ENCODE results near the gene SLC9A3.

SLC9A3 gene

DNA sequence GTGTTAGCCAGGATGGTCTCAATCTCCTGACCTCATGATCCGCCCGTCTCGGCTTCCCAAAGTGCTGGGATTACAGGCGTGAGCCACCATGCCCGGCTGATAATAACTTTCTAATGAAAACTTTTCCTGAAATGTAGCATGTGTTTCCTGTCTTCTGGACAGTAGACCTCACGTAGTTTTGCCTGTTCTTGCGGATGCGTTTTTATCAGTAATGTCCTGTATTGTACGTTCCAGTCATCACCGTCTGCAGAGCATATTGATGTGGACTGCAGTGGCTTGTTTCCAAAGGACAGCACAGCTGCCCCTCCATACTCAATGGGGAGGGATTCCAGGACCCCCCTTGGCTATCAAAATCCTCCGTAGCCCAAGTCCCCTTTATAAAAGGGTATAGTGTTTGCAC, 68.4 kb downstream of the SLC9A3 start:
- Histone ChIP-seq H3K27ac (ENCODE audit: low read length) (no peak overlapping the region), H3K9ac (ENCODE audit: low read length) (no peak overlapping the region), H3K27me3 (ENCODE audit: control insufficient read depth, insufficient read depth, low read length) (no peaks in the 10 kb centered on the region), H3K4me1 (ENCODE audit: control insufficient read depth, low read depth, low read length) (no peaks in the 10 kb centered on the region), H3K36me3 (ENCODE audit: control insufficient read depth, low read depth, low read length) (peaks cover 47% of the 10 kb centered on the region), H3K4me3 (ENCODE audit: low read length) (no peak overlapping the region), H3K9me3 (ENCODE audit: control insufficient read depth, low read depth, low read length) (peaks cover 5% of the 10 kb centered on the region)

DNA sequence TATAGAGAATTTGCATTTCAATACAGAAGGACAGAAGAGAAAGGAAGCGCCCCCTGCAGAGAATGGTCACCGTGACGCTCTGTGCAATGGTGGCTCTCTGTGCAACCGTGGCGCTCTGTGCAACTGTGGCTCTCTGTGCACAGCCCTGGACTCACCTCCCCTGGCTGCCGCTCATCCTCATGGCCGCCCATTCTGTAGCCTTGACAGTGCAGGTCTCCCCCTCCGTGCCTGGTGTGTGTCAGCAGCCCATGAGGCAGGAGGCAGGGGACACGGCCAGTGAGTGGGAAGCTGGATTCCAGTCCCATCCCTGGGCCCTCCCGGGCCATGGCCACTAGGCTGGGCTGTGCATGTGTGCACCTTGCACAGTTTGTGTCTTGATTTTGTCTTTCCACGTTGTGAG, 69.3 kb downstream of the SLC9A3 start:
- Histone ChIP-seq H3K4me3 (ENCODE audit: low read length) (no peak overlapping the region), H3K27me3 (ENCODE audit: control insufficient read depth, insufficient read depth, low read length) (no peaks in the 10 kb centered on the region), H3K27ac (ENCODE audit: low read length) (no peak overlapping the region), H3K4me1 (ENCODE audit: control insufficient read depth, low read depth, low read length) (no peaks in the 10 kb centered on the region), H3K36me3 (ENCODE audit: control insufficient read depth, low read depth, low read length) (peaks cover 46% of the 10 kb centered on the region), H3K9ac (ENCODE audit: low read length) (no peak overlapping the region), H3K9me3 (ENCODE audit: control insufficient read depth, low read depth, low read length) (peaks cover 5% of the 10 kb centered on the region)

DNA sequence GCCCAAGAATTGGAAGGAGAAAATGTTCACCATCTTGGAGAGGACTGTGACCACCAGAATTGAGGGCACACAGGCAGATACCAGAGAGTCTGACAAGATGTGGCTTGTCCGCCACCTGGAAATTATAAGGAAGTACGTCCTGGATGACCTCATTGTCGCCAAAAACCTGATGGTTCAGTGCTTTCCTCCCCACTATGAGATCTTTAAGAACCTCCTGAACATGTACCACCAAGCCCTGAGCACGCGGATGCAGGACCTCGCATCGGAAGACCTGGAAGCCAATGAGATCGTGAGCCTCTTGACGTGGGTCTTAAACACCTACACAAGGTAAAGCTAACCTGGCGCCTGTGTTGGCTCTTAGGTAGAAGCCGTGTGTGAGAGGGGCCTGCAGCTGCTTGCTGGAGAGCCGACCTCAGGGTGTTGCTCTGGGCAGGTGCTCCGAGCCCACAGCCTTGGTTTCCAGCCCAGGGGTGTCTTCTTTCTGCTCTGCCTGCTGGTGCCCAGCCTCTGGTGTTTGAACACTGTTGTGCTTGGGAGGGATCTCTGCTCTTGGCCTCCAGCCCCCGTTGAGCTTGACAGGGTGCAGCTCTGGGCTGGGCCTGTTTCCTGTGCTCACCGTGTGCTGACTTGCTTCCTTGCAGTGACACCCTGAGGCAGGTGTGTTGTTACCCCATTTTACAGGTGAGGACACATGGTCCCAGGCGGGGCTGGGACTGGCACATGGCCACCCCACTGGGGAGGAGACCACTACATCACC, 70.3 kb downstream of the SLC9A3 start:
- Histone ChIP-seq H3K9ac (ENCODE audit: low read length) (no peak overlapping the region), H3K4me3 (ENCODE audit: low read length) (no peak overlapping the region), H3K9me3 (ENCODE audit: control insufficient read depth, low read depth, low read length) (peaks cover 5% of the 10 kb centered on the region), H3K27ac (ENCODE audit: low read length) (no peak overlapping the region), H3K4me1 (ENCODE audit: control insufficient read depth, low read depth, low read length) (no peaks in the 10 kb centered on the region), H3K36me3 (ENCODE audit: control insufficient read depth, low read depth, low read length) (peaks cover 45% of the 10 kb centered on the region), H3K27me3 (ENCODE audit: control insufficient read depth, insufficient read depth, low read length) (no peaks in the 10 kb centered on the region)

DNA sequence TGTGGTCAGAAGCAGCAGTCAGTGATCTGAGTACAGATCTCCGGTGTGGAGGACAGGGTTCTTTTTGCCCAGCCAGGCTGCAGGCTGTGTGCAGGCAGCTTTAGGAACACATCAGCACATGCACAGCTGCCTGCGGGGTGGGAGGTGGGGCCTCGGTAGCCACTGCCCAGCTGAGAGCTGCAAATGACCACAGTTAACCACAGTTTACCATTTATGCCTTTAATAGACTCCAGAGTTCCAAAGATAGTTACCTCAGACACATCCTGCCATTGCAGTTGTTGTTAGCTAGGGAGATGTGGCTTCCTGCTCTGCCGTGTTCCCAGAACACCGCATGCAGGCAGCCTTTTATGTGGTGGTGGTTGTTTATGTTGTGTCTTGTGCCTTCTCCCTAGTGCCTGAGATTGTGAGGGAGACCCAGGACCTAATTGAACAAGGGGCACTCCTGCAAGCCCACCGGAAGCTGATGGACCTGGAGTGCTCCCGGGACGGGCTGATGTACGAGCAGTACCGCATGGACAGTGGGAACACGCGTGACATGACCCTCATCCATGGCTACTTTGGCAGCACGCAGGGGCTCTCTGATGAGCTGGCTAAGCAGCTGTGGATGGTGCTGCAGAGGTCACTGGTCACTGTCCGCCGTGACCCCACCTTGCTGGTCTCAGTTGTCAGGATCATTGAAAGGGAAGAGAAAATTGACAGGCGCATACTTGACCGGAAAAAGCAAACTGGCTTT, 71.1 kb downstream of the SLC9A3 start:
- Histone ChIP-seq H3K9ac (ENCODE audit: low read length) (no peak overlapping the region), H3K27ac (ENCODE audit: low read length) (no peak overlapping the region), H3K27me3 (ENCODE audit: control insufficient read depth, insufficient read depth, low read length) (no peaks in the 10 kb centered on the region), H3K4me3 (ENCODE audit: low read length) (no peak overlapping the region), H3K36me3 (ENCODE audit: control insufficient read depth, low read depth, low read length) (peaks cover 48% of the 10 kb centered on the region), H3K4me1 (ENCODE audit: control insufficient read depth, low read depth, low read length) (no peaks in the 10 kb centered on the region), H3K9me3 (ENCODE audit: control insufficient read depth, low read depth, low read length) (peaks cover 5% of the 10 kb centered on the region)

DNA sequence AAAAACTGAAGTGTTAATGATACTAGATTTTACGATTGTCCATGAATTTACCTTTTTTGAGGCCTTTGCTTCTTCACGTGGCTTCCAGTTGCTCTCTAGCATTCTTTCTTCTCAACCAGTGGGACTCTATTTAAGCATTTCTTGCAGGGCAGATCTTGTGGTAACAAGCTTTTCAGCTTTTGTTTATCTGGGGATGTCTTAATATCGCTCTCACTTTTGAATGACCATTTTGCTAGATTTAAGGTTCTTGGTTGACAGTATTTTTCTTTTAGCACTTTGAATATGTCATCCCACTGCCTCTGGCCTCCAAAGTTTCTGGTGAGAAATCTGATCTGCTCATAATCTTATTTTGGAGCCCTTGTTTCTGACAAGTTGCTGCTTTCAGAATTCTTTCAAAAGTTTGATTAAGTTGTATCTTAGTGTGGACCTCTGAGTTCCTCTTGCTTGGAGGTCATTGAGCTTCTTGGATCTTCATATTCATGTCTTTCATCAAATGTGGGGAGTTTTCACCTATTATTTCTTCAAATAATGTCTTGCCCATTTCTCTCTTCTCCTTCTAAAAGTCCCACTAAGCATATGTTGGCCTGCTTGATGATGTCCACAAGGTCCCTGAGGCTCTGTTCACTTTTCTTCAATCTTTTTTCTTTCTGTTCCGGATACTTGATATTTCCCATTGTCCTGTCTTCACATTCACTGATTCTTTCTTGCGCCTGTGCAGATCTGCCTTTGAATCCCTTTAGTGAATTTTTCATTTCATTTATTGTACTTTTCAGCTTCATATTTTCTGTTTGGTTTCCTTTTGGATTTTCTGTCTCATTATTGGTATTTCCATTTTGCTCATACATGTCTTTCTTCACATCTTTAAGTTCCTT, 72.4 kb downstream of the SLC9A3 start:
- no peaks in the 10 kb centered on the region for H3K4me1 ChIP-seq (ENCODE audit: control insufficient read depth, low read depth, low read length)
- no peaks in the 10 kb centered on the region for H3K27me3 ChIP-seq (ENCODE audit: control insufficient read depth, insufficient read depth, low read length)
- no peak overlapping the region for H3K9ac ChIP-seq (ENCODE audit: low read length)
- H3K27ac ChIP-seq (ENCODE audit: low read length), result no peak overlapping the region
- H3K9me3 ChIP-seq (ENCODE audit: control insufficient read depth, low read depth, low read length), result peaks cover 5% of the 10 kb centered on the region
- peaks cover 48% of the 10 kb centered on the region for H3K36me3 ChIP-seq (ENCODE audit: control insufficient read depth, low read depth, low read length)
- H3K4me3 ChIP-seq (ENCODE audit: low read length), result no peak overlapping the region

DNA sequence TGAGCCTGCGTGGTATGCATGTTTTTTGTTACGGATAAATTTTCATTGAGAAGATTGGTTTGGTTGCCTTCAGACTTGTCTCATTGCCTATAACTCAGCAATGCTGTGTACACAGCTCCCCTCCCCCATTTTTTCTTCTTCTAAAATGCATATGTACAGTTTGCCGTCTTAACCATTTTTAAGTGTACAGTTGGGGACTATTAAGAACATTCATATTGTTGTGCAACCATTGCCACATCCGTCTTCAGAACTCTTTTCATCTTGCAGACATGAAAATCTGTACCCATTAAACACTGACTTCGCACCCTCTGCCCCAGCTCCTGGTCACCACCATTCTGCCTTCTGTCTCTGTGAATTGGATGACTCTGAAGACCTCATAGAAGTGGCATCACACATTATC, 75.1 kb downstream of the SLC9A3 start:
- Histone ChIP-seq H3K36me3 (ENCODE audit: control insufficient read depth, low read depth, low read length) (peaks cover 44% of the 10 kb centered on the region), H3K27ac (ENCODE audit: low read length) (no peak overlapping the region), H3K27me3 (ENCODE audit: control insufficient read depth, insufficient read depth, low read length) (no peaks in the 10 kb centered on the region), H3K4me3 (ENCODE audit: low read length) (no peak overlapping the region), H3K9me3 (ENCODE audit: control insufficient read depth, low read depth, low read length) (peaks cover 5% of the 10 kb centered on the region), H3K4me1 (ENCODE audit: control insufficient read depth, low read depth, low read length) (no peaks in the 10 kb centered on the region), H3K9ac (ENCODE audit: low read length) (no peak overlapping the region)

DNA sequence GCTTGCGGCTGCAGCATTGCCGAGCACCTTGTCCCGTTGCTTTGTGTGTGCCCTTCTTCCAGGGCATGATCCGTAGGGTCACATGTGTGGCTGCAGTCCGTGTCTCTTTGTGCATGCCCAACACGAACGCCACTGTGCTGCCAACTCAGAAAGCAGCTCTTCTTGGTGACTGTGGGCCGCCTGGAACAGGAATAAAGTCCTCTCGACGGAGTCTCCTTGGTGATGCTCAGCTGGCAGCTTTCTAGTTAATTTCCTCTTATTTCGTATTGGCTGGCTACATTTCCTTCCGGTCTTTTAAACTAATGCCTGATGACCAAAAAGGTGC, 75.5 kb downstream of the SLC9A3 start:
- Histone ChIP-seq H3K36me3 (ENCODE audit: control insufficient read depth, low read depth, low read length) (peaks cover 40% of the 10 kb centered on the region), H3K27ac (ENCODE audit: low read length) (no peak overlapping the region), H3K9ac (ENCODE audit: low read length) (no peak overlapping the region)

DNA sequence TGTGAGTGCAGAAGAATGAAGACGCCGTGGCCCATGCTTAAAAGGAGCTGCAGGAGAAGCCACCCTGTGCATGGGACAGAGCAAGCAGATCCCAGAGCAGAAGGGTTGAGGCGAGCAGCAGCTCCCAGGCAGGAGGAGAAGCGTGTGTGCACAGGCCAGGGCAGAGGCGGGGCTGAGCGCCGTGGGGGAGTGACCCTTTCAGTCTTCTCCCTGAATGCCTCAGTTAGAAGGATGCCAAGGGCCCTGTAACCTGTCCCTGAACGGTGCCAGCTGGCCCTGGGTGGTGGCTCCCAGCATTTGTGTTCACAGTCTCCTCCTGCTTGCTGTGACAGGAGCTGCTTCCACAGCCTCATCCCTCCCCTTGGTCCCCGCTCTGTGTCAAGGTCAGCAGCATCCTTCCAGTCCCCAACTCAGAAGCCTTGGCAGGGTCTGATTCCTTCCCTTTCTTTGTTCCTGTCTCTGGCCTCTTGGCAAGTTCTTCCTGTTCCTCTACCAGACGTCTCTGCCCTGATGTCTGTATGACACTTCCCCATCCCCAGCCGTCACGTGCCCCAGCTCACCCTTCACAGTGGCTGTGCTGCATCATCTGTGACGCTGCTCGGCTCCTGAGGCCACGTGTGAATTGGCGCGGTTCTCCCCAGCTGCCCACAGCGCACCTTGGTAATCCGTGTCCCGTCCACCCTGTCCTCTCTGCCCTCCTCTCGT, 76.0 kb downstream of the SLC9A3 start:
- Histone ChIP-seq H3K9me3 (ENCODE audit: control insufficient read depth, low read depth, low read length) (peaks cover 5% of the 10 kb centered on the region), H3K36me3 (ENCODE audit: control insufficient read depth, low read depth, low read length) (peaks cover 35% of the 10 kb centered on the region), H3K27ac (ENCODE audit: low read length) (no peak overlapping the region), H3K4me1 (ENCODE audit: control insufficient read depth, low read depth, low read length) (no peaks in the 10 kb centered on the region), H3K9ac (ENCODE audit: low read length) (no peak overlapping the region), H3K27me3 (ENCODE audit: control insufficient read depth, insufficient read depth, low read length) (no peaks in the 10 kb centered on the region), H3K4me3 (ENCODE audit: low read length) (no peak overlapping the region)

More for the DNA sequence above, 75.5 kb downstream of the SLC9A3 start:
- Histone ChIP-seq H3K4me3 (ENCODE audit: low read length) (no peak overlapping the region), H3K9me3 (ENCODE audit: control insufficient read depth, low read depth, low read length) (peaks cover 5% of the 10 kb centered on the region), H3K27me3 (ENCODE audit: control insufficient read depth, insufficient read depth, low read length) (no peaks in the 10 kb centered on the region), H3K4me1 (ENCODE audit: control insufficient read depth, low read depth, low read length) (no peaks in the 10 kb centered on the region)

DNA sequence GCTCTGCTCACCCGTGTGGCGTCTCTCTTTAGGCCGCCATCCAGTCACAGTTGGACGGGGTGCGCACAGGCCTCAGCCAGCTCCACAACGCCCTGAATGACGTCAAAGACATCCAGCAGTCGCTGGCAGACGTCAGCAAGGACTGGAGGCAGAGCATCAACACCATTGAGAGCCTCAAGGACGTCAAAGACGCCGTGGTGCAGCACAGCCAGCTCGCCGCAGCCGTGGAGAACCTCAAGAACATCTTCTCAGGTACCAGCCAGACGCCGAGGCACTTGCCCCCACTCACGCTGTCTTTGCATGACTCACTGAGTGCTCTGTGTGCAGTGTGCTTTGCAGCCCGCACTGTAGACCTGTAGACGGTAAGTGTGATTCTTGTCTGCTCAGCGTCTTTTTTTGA, 76.7 kb downstream of the SLC9A3 start:
- H3K9me3 ChIP-seq (ENCODE audit: control insufficient read depth, low read depth, low read length), result peaks cover 5% of the 10 kb centered on the region
- no peak overlapping the region for H3K4me3 ChIP-seq (ENCODE audit: low read length)
- no peak overlapping the region for H3K27ac ChIP-seq (ENCODE audit: low read length)
- H3K4me1 ChIP-seq (ENCODE audit: control insufficient read depth, low read depth, low read length), result no peaks in the 10 kb centered on the region
- H3K9ac ChIP-seq (ENCODE audit: low read length), result no peak overlapping the region
- H3K36me3 ChIP-seq (ENCODE audit: control insufficient read depth, low read depth, low read length), result peaks cover 32% of the 10 kb centered on the region
- no peaks in the 10 kb centered on the region for H3K27me3 ChIP-seq (ENCODE audit: control insufficient read depth, insufficient read depth, low read length)

DNA sequence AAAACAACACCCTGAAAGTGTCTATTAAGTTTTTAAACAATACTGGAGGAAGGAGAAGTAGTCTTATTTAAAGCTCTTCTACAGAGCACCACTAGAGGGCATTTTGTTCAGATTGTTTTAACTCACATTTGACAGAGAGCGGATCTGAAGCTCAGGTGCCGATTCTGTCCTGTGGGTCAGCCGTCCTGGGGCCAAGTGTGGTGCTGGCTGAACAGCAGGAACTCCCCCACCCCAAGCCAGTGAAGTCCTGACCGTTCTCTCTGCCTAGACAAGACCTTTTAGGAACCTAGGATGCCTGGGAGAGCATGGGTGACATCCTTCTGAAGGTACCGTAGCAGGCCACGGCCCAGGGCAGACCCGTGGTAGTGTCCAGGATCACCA, 77.4 kb downstream of the SLC9A3 start:
- peaks cover 28% of the 10 kb centered on the region for H3K36me3 ChIP-seq (ENCODE audit: control insufficient read depth, low read depth, low read length)
- H3K4me3 ChIP-seq (ENCODE audit: low read length), result no peak overlapping the region
- H3K9me3 ChIP-seq (ENCODE audit: control insufficient read depth, low read depth, low read length), result peaks cover 5% of the 10 kb centered on the region

More for the DNA sequence above, 77.4 kb downstream of the SLC9A3 start:
- no peak overlapping the region for H3K27ac ChIP-seq (ENCODE audit: low read length)
- no peaks in the 10 kb centered on the region for H3K4me1 ChIP-seq (ENCODE audit: control insufficient read depth, low read depth, low read length)
- no peaks in the 10 kb centered on the region for H3K27me3 ChIP-seq (ENCODE audit: control insufficient read depth, insufficient read depth, low read length)
- no peak overlapping the region for H3K9ac ChIP-seq (ENCODE audit: low read length)
